ENCODE measurements around the gene FOXJ1. TPM values are rescaled to one million over a fixed set of nuclear protein-coding genes. Genes with fewer than 3 reads are reported as not detected.
A peak's percentile ranks its signal among the peaks of the same experiment; 100 is the strongest.

FOXJ1 gene
- total and polyA plus RNA-seq, 2 of the 13 experiments (the other 11 are each of a cell fraction or from before 2014, with no cell fraction given) = 0.98 to 1.6 TPM

GRCh38 chr17:76132574-76133338 lies 8.3 kb downstream of the FOXJ1 start (continued):
- no peak for TF ChIP-seq ZNF124 (CRISPR knock-in tag; IDR thresholded peaks at IDR 0.05)
- peak; percentile 37; the same call in 1 of the 2 replicates for TF ChIP-seq HOXA3 (CRISPR knock-in tag; IDR thresholded peaks at IDR 0.05)
- peak; percentile 56; the same call in 1 of the 2 replicates for TF ChIP-seq FOXO1 (CRISPR knock-in tag; IDR thresholded peaks at IDR 0.05)
- no peak for TF ChIP-seq ATM (IDR thresholded peaks at IDR 0.05; ENCODE audit: borderline replicate concordance)
- TF ChIP-seq SMARCE1 (IDR thresholded peaks at IDR 0.05; ENCODE audit: borderline replicate concordance) = no peak
- TF ChIP-seq AGO2 (optimal IDR thresholded peaks at IDR 0.05; ENCODE audit: low read depth, low read length) = no peak
- no peak for TF ChIP-seq MXI1 (IDR thresholded peaks at IDR 0.05; ENCODE audit: borderline replicate concordance, low read depth, low read length)
- TF ChIP-seq SNAPC4 (CRISPR knock-in tag; IDR thresholded peaks at IDR 0.05) = no peak
- TF ChIP-seq USF2 (IDR thresholded peaks at IDR 0.05; ENCODE audit: low read depth, low read length) = no peak
- no peak for TF ChIP-seq USF2 (CRISPR knock-in tag; IDR thresholded peaks at IDR 0.05; ENCODE audit: borderline replicate concordance)
- no peak for TF ChIP-seq ZBTB21 (CRISPR knock-in tag; IDR thresholded peaks at IDR 0.05)
- peak; percentile 64; the same call in 1 of the 2 replicates for TF ChIP-seq ZBTB38 (CRISPR knock-in tag; IDR thresholded peaks at IDR 0.05)
- TF ChIP-seq NPAS2 (CRISPR knock-in tag; IDR thresholded peaks at IDR 0.05; ENCODE audit: borderline replicate concordance) = no peak
- TF ChIP-seq ZNF343 (CRISPR knock-in tag; IDR thresholded peaks at IDR 0.05) = 0 out of 2 replicates have a peak, but pooled peaks have one; percentile 46
- no peak for TF ChIP-seq SNRNP70 (IDR thresholded peaks at IDR 0.05; ENCODE audit: low read depth, low read length)
- no peak; the same call in 1 of the 2 replicates for TF ChIP-seq ZSCAN31 (CRISPR knock-in tag; IDR thresholded peaks at IDR 0.05; ENCODE audit: low read depth)
- TF ChIP-seq CBX1 (IDR thresholded peaks at IDR 0.05; ENCODE audit: low read depth) = no peak
- TF ChIP-seq LCORL (IDR thresholded peaks at IDR 0.05) = no peak
- TF ChIP-seq LCORL (CRISPR knock-in tag; IDR thresholded peaks at IDR 0.05) = peak; percentile 89
- TF ChIP-seq ZC3H4 (CRISPR knock-in tag; IDR thresholded peaks at IDR 0.05; ENCODE audit: borderline replicate concordance) = no peak
- TF ChIP-seq TCF7L2 (IDR thresholded peaks at IDR 0.05; ENCODE audit: low read depth, low read length) = no peak
- no peak for TF ChIP-seq ZMAT5 (CRISPR knock-in tag; IDR thresholded peaks at IDR 0.05; ENCODE audit: borderline replicate concordance, low read depth)
- TF ChIP-seq MIER2 (CRISPR knock-in tag; IDR thresholded peaks at IDR 0.05) = no peak
- TF ChIP-seq ARNT (IDR thresholded peaks at IDR 0.05) = no peak
- TF ChIP-seq ZNF235 (CRISPR knock-in tag; IDR thresholded peaks at IDR 0.05; ENCODE audit: borderline replicate concordance) = no peak
- no peak for TF ChIP-seq NAIF1 (CRISPR knock-in tag; IDR thresholded peaks at IDR 0.05; ENCODE audit: borderline replicate concordance)
